Activated CD4-positive, alpha-beta T cell treated with anti-CD3 and anti-CD28 coated beads, Interleukin-2, amount 50 U/mL, for 48 hours (primary cell): ENCODE measurements around the gene SLC6A18.
"Not testable (repeated sequence)": the region's sequence is repeated elsewhere in the genome, so short reads cannot be mapped to it uniquely, and the experiment has no call there.

Experiments used
- DNase-seq, 2 experiments: peaks; one replicate each; pipeline ENCODE4 v3.0.0-alpha.2; 2020

SLC6A18 gene

DNA sequence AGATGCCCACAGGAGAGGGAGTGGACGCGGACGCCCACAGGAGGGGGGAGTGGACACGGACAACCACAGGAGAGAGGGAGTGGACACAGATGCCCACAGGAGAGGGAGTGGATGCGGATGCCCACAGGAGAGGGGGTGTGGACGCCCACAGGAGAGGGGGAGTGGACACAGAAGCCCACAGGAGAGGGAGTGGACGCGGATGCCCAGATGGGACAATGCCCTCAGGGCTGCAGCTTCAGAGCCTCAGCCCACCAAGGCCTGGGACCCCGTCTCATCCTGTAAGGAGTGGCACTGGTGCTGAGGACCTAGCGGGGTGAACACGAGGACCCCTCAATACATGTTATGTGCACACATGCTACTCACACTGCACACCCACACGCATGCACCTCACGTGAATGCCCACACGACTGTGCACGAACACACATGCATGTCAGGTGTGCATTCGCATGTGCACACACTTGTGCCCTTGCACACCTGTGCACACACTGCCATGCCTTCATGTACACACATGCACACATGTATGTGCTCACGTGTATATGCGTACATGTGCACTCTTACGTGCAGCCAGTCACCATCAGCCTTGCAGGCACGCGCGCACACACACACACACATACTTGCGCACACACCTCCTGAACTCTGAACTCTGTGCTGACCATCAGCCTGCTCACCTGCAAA is 34.8 kb downstream of the SLC6A18 start:
- no peak for DNase-seq

DNA sequence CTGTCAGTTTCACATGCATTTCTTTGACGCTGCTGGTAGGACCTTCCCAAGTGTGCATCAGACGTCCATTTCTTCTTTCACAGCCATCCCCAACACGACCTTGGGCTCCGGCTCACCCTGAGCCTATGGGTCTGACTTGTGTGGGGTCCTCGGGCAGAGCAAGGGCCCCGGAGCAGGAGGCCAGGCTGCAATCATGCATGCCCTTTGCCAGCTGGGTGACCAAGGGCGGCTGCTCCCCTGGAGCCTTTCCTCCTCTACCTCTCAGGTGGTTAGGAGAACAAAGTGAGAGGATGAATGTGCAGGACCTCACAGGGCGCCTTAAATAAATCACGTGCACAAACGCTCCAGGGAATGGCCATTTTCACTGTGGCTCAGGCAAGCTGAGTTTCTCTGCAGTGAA is 36.5 kb downstream of the SLC6A18 start:
- no peak for DNase-seq

DNA sequence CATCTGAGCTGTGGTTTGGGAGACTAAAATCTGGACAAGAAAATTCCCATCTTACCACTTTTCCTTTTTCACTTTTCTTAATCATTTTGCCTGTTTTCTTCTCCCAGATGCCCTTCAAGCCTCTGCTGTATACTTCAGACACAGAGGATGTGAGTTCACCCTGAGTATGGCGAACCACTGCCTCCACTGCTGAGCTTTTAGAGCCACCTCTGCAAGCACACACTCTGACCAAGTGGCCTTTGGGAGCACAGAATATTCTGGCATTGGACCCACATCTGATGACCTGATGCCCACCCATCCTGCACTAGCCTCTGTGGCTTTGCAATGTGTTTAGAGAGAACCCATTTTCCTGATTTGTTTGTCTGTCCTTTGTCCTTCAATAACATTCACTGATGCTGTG is 37.2 kb downstream of the SLC6A18 start:
- no peak for DNase-seq

DNA sequence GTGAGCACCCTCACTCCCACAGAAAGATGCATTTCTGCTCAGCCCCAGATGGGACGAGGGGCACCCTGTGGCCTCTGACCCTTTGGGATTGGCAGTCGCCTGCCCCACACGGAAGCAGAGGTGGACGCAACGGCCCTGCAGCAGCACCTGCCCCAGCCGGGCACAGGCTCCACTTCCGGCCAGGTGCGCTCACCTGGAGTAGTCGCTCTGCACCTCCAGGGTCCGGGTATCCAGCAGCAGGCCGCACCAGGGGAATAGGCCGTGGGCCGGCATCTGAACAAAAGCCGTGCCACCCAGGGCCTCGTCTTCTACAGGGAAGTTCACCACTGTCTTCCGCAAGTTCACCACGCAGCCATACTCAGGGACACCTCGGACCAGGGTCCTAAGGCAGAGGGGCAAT is 39.0 kb downstream of the SLC6A18 start:
- DNase-seq: no peak

DNA sequence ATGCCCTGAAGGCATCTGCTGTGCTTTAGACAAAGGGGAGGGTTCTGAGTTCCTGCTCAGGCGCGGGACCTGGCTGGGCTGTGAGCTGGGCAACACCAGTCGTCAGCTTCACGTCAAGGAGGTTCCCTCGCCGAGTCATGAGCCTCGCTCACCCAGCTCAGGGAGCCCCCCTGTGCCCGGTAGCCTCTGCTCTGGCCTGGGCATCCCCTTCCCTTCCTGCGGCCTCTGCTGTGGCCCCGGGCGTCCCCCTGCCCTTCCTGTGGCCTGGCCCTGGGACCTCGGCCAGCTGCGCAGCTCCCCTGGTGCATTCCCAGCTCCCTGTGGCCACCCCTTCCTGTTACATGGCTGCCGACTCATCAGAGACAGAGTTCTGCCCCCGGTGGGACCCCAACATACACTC is 39.8 kb downstream of the SLC6A18 start:
- DNase-seq: no peak

DNA sequence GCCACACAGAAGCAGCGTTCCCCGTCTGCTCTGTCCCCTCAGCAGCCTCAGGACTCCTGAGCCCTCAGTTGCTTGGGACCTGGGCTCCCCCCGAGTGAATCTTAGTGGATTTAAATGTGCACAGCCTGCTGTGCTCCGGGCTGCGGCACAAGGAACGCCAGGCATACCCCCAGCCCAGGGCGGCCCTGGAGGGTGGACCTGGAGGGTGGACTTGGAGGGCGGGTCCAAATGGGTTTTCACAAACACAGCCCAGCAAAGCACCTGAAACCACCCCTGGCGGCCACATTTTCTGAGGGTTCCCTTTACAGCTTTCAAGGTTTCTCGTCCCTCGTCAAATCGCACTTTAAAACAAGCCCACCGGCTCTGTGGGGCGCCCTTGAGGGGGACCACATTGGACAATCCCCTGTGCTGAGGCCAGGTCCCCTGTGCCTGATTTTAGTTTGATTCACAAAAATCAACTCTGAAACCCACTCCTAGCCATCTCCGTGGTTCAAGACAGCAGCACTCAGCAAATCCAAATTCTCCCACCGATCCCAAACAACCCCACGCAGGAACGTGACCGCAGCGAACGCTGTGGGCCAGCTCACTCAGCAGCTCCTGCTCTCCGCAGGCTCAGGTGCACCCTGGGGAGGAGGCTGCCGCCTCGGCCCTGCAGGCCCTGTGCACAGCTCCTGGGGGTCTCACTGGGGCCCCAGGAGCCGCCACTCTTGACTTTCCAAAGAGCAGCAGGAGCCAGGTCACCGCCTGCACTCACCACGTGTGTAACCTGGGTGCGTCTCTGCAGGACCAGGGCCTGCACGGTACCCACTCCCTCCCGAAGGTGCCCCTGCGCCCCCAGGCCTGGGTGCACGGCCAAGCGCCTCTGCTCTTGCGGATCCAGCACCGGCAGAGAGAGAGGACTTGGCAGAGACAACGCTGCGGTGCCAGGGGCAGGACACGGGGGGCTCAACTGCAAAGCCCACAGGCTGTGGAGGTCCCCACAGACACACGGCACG is 40.6 kb downstream of the SLC6A18 start:
- DNase-seq: no peak

DNA sequence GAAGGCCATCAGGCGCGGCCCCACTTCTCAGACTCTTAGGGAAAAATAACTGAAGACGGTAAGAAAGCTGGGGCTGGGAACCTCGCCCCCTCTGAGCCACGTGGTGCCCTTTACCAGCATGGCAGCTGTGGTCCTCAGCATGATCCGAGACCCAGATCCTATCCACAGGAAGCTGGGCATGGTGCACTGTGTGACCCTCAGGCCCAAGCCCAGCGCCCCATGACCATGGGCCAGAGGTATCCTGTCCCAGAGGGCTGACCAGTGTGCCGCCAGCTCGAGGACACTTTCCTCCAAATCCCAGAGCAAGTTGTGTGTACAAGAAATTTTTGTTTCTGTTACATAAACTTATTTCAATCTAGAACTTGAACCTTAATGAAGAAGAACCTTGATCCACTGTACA is 41.6 kb downstream of the SLC6A18 start:
- DNase-seq: no peak

DNA sequence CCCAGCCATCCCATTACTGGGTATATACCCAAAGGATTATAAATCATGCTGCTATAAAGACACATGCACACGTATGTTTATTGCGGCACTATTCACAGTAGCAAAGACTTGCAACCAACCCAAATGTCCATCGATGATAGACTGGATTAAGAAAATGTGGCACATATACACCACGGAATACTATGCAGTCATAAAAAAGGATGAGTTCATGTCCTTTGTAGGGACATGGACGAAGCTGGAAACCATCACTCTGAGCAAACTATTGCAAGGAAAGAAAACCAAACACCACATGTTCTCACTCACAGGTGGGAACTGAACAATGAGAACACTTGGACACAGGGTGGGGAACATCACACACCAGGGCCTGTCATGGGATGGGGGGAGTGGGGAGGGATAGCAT is 42.3 kb downstream of the SLC6A18 start:
- not testable (repeated sequence) for DNase-seq

DNA sequence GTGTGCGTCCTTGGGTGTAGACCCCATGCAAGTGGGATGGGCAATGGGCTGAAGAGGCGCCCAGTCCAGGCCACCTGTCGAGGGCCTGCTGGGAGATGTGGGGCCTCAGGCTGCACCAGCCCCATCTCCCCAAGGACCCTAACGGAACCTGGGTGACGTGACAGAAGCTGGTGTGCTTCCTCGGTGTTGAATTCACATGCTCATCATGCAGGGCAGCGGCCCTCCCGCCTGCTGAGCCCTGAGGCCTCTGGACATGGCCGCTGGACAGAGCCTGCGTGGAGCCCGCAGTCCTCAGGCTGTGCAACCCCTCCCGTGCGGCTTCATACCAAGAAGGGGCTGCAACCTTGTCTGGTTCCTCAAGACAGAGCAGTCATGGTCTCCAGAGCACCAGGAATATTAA is 42.9 kb downstream of the SLC6A18 start:
- no peak for DNase-seq

DNA sequence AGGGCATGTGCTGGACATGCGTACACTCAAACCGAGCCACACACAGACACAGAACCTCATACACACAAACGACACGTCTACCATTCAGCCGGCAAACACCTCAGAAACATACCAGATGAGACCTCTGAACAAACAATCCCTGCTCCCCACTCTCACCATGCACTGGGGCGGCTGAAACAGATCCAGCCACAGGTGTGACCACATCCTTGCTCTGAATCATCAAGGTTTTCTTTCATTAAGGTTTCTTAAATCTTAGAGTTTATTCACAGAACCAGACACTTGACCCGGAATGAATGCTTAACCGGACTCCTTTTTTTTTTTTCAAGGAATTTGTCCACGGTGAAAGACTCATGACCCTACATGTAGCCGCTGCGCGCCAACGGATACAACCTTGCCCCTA is 43.5 kb downstream of the SLC6A18 start:
- DNase-seq: peak; percentile 33 to 44

DNA sequence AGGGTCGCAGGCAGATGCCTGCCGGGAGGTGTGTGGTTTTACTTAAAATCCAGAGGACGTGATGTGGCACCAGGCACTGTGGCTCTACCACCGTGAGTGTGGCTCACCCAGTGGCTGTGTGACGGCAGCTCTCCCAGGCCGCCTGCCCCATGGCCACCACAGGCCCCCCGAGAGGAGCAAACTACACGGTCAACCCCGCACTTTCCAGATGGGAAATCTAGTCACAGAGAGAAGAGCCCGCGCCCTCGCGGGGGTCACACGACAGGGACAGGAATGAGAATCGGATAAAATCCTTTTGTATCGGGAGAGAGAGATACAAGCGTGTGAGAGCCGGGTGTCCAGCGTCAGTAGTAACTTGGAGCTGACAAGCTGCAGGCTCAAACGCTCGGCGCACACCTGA is 45.2 kb downstream of the SLC6A18 start:
- DNase-seq: no peak

DNA sequence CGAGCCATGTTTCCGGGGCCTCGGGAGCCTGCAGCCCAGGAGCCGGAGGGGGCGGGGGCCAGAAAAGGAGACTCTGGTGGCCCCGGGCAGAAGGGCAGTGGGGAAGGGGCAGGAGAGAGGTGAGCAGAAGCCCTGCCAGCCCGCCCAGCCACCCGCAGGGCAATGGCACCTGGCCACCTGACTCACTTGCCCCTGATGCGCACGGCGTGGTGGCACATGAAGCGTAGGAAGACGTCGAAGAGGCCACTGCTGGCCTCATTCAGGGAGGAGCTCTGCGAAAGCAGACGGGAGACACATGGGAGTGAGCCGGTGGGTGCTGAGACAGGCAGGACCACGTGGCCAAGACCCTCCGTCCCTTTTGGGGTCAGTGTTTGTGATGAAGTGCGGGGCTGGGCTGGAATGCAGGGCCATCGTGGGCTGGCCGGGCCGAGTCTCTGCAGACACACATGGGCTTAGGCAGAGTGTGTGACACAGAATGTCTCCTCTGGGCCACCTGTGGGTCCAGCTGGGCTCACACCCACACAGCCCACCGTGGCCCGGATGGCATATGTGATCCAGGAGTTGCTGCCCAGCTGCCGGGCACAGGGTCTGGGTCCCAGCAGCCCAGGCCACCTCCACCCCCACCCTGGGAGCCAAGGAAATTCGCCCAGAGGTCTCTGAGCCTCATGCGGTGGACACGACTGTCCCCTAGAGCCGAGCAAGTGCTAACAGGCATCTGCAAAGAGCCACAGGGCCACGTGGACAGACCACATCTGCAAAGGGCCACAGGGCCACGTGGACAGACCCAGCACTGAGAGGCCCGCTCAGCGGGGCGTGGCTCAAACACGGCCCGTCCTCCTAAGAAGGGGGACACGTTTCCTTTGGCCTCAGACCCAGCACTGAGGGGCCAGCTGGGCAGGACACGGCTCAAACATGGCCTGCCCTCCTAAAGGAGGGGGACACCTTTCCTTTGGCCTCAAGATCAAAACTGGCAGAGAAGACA is 46.0 kb downstream of the SLC6A18 start:
- DNase-seq: no peak

DNA sequence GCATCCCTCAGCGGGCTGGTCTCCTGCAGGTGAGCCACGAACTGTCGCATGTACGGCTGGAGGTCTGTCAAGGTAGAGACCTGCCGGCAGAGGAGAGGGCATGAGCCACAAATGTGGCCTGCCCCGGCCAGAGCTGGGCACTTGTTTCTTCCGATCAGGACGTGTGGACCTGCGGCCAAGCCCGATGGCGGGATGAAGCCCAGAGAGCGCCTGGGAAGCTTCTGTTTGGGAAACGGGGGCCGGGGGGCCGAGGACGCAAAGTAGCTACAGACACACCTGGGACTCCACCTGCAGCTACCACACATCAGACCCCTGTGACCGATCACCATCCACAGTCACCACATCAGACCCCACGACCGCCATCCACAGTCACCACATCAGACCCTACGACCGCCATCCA is 47.0 kb downstream of the SLC6A18 start:
- no peak for DNase-seq

DNA sequence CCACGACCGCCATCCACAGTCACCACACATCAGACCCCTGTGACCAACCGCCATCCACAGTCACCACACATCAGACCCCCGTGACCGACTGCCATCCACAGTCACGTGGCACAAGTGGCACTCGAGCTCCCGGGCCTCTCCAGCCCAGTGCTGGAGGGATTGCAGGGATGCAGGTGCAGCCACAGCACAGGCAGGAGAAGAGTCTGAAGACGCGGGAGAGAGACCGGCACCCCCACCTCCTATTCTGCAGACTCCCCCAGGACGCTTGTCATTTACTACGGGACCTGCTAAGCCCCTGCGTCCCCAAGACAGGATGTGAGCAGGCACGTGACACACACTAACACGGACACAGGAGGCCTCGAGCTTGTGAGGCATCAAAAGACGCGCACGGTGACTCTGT is 48.6 kb downstream of the SLC6A18 start:
- no peak for DNase-seq

DNA sequence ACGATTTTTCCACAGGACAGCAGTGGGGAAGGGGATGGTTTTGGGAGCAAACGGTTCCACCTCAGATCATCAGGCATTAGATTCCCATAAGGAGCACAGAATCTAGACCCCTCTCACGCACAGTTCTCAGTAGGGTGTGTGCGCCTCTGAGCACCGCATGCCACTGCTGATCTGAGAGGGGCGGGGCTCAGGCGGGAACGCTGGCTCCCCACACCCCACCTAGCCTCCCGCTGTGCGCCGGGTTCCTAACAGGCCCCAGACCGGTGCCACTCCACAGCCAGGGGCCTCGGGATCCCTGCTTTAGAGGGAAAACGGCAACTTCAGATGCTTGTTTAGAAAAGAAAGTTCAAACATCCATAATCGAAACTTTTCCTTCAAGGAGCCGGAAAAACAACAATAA is 49.3 kb downstream of the SLC6A18 start:
- no peak for DNase-seq

DNA sequence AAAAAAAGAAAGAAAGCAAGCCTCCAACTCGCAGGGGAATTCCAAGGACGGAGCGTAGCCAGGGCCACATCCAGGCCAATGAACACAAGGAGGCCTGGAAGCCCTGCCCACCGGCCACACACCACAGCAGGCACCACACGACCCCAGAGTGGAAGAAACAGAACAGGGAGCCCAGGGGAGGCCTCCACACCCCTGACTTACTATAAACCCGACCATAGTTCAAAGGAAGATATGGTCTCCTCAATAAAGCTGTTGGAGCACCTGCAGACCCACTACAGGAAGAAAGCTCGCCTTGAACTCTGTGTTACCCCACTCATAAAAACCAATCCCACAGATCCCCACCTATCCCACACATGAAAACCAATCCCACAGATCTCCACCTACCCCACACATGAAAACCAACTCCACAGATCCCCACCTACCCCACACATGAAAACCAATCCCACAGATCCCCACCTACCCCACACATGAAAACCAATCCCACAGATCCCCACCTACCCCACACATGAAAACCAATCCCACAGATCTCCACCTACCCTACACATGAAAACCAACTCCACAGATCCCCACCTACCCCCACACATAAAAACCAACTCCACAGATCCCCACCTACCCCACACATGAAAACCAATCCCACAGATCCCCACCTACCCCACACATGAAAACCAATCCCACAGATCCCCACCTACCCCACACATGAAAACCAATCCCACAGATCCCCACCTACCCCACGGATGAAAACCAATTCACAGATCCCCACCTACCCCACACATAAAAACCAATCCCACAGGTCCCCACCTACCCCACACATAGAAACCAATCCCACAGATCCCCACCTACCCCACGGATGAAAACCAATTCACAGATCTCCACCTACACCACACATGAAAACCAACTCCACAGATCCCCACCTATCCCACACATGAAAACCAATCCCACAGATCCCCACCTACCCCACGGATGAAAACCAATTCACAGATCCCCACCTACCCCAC is 50.5 kb downstream of the SLC6A18 start:
- not testable (repeated sequence) for DNase-seq

DNA sequence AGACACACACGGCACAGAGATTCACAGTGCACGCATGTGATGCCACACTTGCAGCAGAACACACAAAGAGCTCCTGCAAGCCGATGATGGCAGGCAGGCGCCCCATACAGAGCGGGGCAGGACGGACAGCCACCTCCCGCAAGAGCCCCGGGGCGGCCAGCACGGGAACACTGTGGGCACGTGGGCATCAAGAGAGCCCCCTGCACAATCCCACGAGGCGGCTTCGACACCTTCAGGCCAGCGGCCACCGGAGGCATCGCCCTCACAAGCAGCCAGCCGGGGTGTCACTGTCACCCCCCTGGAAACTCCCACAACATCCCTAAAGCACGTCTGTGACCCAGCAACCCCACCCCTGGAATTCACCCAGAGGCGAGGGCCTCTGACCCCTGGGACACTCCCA is 51.7 kb downstream of the SLC6A18 start:
- DNase-seq: no peak

DNA sequence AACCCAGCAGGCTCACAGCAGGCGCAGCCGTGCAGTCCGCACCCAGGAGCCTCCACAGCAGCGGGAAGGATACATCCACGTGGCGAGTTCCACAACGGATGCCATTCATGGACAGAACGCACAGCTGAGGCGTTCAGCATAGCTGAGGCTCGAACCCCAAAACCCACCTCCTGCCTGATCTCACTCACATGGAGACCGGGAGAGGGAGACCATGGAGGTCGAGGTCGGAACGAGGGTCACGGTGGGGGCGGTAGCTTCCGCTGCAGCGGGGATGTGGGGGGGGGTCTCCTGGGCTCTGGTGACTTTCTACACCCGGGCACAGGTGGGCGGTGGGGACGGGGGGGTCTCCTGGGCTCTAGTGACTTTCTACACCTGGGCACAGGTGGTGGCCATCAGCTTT is 52.1 kb downstream of the SLC6A18 start:
- DNase-seq: no peak

DNA sequence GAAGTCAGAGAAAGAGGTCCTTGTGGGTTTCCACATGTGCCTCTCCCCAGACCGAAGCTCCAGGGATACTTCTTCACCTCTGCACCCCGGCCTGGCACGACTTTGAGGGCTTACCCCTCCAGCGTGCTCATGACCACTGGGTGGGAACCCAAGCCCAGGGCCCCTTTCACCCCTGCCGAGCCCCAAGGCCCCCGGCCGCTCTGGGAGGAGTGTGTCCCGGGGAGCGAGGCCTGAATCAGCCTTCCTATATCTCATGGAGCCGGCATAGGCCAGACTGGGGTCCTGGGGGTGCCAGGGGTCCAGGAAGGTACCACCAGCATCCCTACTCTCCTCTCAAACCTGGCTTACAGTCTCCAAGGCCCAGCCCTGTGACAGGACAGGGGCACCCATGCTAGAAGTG is 52.6 kb downstream of the SLC6A18 start:
- DNase-seq: no peak

DNA sequence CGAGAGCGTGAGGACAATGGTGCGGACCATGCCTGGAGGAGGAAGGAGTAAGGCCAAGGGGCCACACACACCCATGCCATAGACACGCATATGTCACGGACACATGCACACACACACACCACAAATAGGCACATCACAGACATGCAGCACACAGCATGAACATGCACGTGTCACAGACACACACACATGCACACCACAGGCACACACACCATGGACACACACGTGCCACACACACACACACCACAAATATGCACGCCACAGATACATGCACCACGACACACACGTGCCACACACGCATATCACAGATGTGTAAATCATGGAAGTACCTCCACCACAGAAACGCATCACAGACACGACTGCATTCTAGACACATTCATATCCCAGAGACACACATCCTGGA is 53.0 kb downstream of the SLC6A18 start:
- DNase-seq: no peak

DNA sequence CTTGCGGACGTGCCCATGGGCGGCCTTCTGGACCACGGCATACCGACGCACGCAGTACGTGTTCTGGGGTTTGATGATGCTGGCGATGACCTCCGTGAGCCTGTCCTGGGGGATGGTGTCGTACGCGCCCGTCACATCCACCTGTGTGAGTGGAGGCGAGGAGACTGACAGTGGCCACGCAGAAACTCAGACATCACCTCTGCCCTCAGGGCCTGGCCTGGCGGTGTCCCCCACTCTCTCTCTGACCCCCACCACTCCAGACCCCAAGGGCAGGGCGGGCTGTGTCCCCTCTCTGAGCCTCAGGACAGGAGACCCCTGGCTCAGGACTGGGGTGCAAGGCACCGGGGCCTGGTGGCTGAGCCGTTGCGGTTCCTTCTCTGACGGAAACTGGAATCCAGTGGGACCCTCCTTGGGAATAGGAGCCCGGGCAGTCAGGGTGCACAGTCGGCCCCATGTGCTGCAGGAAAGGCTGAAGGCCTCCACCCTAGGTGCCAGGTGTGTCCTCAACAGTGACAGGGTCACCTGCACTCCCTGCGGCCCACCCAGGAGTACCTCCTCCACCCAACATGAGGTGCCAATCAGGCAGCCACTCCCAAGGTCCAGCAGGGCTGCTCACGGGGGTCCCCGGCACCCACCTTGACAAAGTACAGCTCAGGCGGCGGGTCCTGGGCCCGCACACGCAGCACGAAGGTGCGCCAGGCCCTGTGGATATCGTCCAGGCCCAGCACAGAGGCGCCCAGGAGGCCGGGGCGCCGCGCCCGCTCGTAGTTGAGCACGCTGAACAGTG is 53.7 kb downstream of the SLC6A18 start:
- DNase-seq: no peak
